GM13977 (cell line): ENCODE measurements around the gene PPIL1.

Source experiments
- DNase-seq: peaks from one replicate; pipeline ENCODE4 v3.0.0; 2012; ENCODE audit warnings: low spot score
- in situ Hi-C: fragments of 300-500 bp; cut with MboI; formaldehyde crosslinking; loops from one replicate; pipeline ENCODE4 v1.12.0; 2022; ENCODE audit warnings: low sequenced_read_pairs, low pct_unique_long_range_greater_than_20kb, mixed read lengths, inconsistent platforms; ENCODE audit not compliant: unreplicated experiment
- TF ChIP-seq, protein P1 (sequence below): IDR thresholded peaks from 2 replicates; pipeline ENCODE4 v1.5.1; 2012; ENCODE audit warnings: mild to moderate bottlenecking, control low read depth; ENCODE audit not compliant: insufficient read depth; ENCODE audit errors: extremely low read depth, missing control alignments

The PPIL1 gene

GRCh38 chr6:36829919-36830544, 44.6 kb downstream of the PPIL1 start:
- in situ Hi-C loops: no loop called here
- no peak for DNase-seq
- TF ChIP-seq, protein P1, sequence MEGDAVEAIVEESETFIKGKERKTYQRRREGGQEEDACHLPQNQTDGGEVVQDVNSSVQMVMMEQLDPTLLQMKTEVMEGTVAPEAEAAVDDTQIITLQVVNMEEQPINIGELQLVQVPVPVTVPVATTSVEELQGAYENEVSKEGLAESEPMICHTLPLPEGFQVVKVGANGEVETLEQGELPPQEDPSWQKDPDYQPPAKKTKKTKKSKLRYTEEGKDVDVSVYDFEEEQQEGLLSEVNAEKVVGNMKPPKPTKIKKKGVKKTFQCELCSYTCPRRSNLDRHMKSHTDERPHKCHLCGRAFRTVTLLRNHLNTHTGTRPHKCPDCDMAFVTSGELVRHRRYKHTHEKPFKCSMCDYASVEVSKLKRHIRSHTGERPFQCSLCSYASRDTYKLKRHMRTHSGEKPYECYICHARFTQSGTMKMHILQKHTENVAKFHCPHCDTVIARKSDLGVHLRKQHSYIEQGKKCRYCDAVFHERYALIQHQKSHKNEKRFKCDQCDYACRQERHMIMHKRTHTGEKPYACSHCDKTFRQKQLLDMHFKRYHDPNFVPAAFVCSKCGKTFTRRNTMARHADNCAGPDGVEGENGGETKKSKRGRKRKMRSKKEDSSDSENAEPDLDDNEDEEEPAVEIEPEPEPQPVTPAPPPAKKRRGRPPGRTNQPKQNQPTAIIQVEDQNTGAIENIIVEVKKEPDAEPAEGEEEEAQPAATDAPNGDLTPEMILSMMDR: no peak

- no peak for DNase-seq
- TF ChIP-seq, protein P1: no peak
- in situ Hi-C loops: no loop called here
These were observed 47.1 kb downstream of the PPIL1 start for GRCh38 chr6:36827261-36828079.

- in situ Hi-C loops: no loop called here
- TF ChIP-seq, protein P1: no peak
- DNase-seq: no peak
These were observed 47.9 kb downstream of the PPIL1 start for GRCh38 chr6:36826520-36827227.

- in situ Hi-C loops: no loop called here
These were observed 48.6 kb downstream of the PPIL1 start for GRCh38 chr6:36825994-36826393.

GRCh38 chr6:36825452-36825851, 49.2 kb downstream of the PPIL1 start:
- in situ Hi-C loops: no loop called here
- TF ChIP-seq, protein P1: no peak
- DNase-seq: no peak

More at GRCh38 chr6:36825994-36826393, 48.6 kb downstream of the PPIL1 start:
- DNase-seq: no peak
- TF ChIP-seq, protein P1: no peak

- in situ Hi-C loops: no loop called here
- TF ChIP-seq, protein P1: no peak
- DNase-seq: no peak
These were observed 50.4 kb downstream of the PPIL1 start for GRCh38 chr6:36824253-36824652.
